ENCODE results near the gene ERC1.

Gene ERC1

GRCh38 chr12:1527789-1528188 lies 536.8 kb downstream of the ERC1 start:
- no peak for DNase-seq

- no peak for DNase-seq
Measured at GRCh38 chr12:1528791-1529190, 537.8 kb downstream of the ERC1 start.

- no peak for DNase-seq
Measured at GRCh38 chr12:1529228-1529861, 538.3 kb downstream of the ERC1 start.

GRCh38 chr12:1529862-1530591 lies 539.0 kb downstream of the ERC1 start:
- no peak for DNase-seq

- no peak for DNase-seq
Measured at GRCh38 chr12:1530592-1531152, 539.6 kb downstream of the ERC1 start.

- DNase-seq, result no peak
Measured at GRCh38 chr12:1531153-1531653, 540.2 kb downstream of the ERC1 start.

GRCh38 chr12:1531654-1532374 lies 540.8 kb downstream of the ERC1 start:
- no peak for DNase-seq

- DNase-seq, result no peak
Measured at GRCh38 chr12:1532375-1533165, 541.5 kb downstream of the ERC1 start.

- no peak for DNase-seq
Measured at GRCh38 chr12:1533205-1533601, 542.2 kb downstream of the ERC1 start.

GRCh38 chr12:1533602-1534304 lies 542.7 kb downstream of the ERC1 start:
- DNase-seq, result no peak

GRCh38 chr12:1534748-1535147 lies 543.7 kb downstream of the ERC1 start:
- no peak for DNase-seq

GRCh38 chr12:1536817-1537216 lies 545.8 kb downstream of the ERC1 start:
- no peak for DNase-seq

- DNase-seq, result no peak
Measured at GRCh38 chr12:1539135-1539534, 548.1 kb downstream of the ERC1 start.

GRCh38 chr12:1540690-1541089 lies 549.7 kb downstream of the ERC1 start:
- DNase-seq, result no peak

- DNase-seq, result no peak
Measured at GRCh38 chr12:1542599-1542998, 551.6 kb downstream of the ERC1 start.

- DNase-seq, result no peak
Measured at GRCh38 chr12:1544996-1545700, 554.1 kb downstream of the ERC1 start.
